AG04449 (cell line): ENCODE data around the gene SCGB1A1.
"Not testable (repeated sequence)": the region's sequence is repeated elsewhere in the genome, so short reads cannot be mapped to it uniquely, and the experiment has no call there.

Experiments
- CTCF ChIA-PET: fragments of 350-600 bp; formaldehyde crosslinking; extraction: SDS; loops from one replicate; lab custom pipeline; 2021; ENCODE audit warnings: antibody characterized with exemption; lab: Yijun Ruan, JAX
- POLR2A ChIA-PET: fragments of 400-600, 350-600 bp; formaldehyde crosslinking; extraction: SDS; loops from one replicate; lab custom pipeline; 2020; ENCODE audit warnings: antibody characterized with exemption, inconsistent platforms; lab: Yijun Ruan, JAX
- DNase-seq: peaks from one replicate; pipeline ENCODE4 v3.0.0-alpha.2; 2010; ENCODE audit warnings: low read depth, low spot score
- H3K4me3 ChIP-seq: 2 replicates; pipeline ENCODE4 v1.5.1; 2011; ENCODE audit warnings: low read depth, mild to moderate bottlenecking, control low read depth, low read length
- TF ChIP-seq, protein P1 (sequence below): IDR thresholded peaks from one replicate; pipeline ENCODE4 v1.5.1; 2011; ENCODE audit warnings: mild to moderate bottlenecking, moderate library complexity, low read length, control low read depth, inconsistent platforms; ENCODE audit not compliant: insufficient read depth; ENCODE audit errors: missing control alignments

SCGB1A1 gene, protein sequence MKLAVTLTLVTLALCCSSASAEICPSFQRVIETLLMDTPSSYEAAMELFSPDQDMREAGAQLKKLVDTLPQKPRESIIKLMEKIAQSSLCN

DNA sequence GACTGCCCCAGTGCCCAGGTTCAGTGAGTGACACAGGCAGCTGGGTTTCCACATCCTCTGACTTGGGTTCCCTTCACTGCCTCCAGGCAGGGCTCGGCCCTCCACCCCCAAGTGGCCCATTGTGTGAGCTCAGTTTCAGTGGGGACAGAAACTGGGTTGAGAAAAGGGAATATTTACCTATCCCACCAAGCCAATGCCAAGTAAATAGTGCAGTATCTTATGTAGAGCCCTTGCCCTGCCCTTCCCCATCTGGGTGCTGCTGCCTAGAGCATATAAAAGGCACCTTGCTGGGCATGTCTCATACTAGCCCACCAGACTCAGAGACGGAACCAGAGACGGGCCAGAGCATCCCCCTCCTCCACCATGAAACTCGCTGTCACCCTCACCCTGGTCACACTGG is at the start of gene SCGB1A1:
SCGB1A1 (plus strand) TSS at position 301 of the 400 bp plus-strand sequence; CDS start at position 364, 63 bp downstream.
- H3K4me3 ChIP-seq, result no peak within 1 kb of the TSS
- POLR2A ChIA-PET, result no interaction called here
- CTCF ChIA-PET, result interaction anchor here (1.2 to 16.0 kb wide), 4 partner anchors 13 to 140 kb away, joined by 4 to 337 read pairs (median 165); partner anchors contain the start of gene AHNAK
- TF ChIP-seq, protein P1, sequence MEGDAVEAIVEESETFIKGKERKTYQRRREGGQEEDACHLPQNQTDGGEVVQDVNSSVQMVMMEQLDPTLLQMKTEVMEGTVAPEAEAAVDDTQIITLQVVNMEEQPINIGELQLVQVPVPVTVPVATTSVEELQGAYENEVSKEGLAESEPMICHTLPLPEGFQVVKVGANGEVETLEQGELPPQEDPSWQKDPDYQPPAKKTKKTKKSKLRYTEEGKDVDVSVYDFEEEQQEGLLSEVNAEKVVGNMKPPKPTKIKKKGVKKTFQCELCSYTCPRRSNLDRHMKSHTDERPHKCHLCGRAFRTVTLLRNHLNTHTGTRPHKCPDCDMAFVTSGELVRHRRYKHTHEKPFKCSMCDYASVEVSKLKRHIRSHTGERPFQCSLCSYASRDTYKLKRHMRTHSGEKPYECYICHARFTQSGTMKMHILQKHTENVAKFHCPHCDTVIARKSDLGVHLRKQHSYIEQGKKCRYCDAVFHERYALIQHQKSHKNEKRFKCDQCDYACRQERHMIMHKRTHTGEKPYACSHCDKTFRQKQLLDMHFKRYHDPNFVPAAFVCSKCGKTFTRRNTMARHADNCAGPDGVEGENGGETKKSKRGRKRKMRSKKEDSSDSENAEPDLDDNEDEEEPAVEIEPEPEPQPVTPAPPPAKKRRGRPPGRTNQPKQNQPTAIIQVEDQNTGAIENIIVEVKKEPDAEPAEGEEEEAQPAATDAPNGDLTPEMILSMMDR, result no peak
- no peak for DNase-seq

DNA sequence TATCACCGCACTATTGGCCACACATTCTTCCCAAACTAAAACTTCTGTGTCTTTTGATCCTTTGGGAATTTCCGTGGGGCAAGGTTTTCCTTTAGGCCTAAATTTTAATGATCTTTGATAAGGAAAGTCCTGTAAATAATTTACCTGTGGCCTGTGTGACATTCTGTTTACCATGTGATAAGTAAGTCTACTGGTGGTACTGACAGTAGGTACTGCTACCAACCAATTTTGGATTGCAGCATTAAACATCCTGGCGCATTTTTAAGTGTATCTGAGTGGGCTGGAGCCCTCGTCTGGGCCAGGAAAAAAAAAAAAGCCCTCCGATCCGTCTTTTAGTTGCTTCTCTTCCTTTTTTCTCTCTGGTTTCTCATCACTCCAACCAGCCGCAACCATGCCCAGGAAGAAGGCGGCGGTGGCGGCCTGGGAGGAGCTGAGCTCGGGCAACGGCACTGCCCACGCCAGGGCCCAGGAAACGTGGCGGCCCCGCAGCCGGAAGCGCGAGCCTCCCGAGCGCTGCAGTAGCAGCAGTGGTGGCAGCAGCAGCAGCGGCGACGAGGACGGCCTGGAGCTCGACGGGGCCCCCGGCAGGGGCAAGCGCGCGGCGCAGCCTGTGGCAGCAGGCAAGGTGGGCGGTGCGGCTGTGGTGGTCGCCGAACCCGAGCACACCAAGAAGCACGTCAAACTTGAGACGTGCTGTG is 47.9 kb upstream of the SCGB1A1 start:
- ChIA-PET POLR2A (no interaction called here), CTCF (interaction anchor here (1.5 kb wide), 1 partner anchor 31 kb away, joined by 4 read pairs; no protein-coding TSS in a partner anchor)
- no peak for DNase-seq
- H3K4me3 ChIP-seq, result no peak overlapping the region
- TF ChIP-seq, protein P1, result no peak

DNA sequence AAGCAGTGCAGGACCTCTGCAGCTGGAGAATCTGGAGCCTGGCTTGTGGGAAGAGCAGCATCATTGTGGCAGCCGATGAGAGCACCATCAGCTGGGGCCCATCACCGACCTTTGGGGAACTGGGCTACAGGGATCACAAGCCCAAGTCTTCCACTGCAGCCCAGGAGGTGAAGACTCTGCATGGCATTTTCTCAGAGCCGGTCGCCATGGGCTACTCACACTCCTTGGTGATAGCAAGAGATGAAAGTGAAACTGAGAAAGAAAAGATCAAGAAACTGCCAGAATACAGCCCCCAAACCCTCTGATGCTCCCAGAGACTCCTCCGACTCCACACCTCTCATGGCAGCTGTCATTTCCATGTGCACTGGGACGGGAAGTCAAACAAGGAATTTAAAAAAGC is 46.0 kb upstream of the SCGB1A1 start:
- ChIA-PET POLR2A (no interaction called here), CTCF (interaction anchor here (1.0 to 5.6 kb wide), 4 partner anchors 22 to 34 kb away, joined by 3 to 58 read pairs (median 4); partner anchors contain the start of gene ASRGL1)
- no peak overlapping the region for H3K4me3 ChIP-seq
- TF ChIP-seq, protein P1, result no peak
- DNase-seq, result no peak

DNA sequence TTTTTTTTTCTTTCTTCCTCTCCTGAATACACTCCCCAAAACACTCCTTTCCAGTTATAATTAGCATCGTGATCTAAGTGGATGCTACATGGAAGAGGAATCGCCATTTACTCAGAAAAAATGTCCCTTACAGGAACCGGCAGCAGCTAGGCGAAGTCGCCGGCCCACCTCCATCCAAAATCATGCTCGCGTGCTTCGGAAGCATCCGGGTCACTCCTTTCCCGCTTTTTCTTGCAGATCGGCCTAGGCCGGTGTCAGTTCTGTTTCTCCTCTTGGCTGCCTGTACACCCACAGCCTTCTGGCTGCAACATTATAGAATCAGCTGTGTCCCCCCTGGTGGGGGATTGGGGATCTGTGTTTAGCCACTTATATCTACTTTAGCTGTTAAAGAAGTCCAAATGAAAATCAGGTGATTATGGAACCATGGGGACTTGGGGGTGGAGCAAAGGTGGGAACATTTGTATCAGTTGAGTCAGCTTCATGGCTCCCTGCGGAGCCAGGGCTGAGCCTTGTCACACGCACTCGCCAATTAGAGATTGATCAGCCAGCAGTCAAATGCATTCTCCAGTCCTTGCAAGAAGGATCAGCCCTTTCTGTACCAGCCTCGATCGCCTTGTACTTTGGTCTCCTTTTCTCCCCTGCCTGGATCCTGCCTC is 45.2 kb upstream of the SCGB1A1 start:
- ChIA-PET CTCF (interaction anchor here (0.8 to 5.6 kb wide), 5 partner anchors 21 to 576 kb away, joined by 3 to 58 read pairs (median 3); partner anchors contain the start of gene ASRGL1), POLR2A (no interaction called here)
- TF ChIP-seq, protein P1, result no peak
- H3K4me3 ChIP-seq, result no peak overlapping the region
- DNase-seq, result no peak

DNA sequence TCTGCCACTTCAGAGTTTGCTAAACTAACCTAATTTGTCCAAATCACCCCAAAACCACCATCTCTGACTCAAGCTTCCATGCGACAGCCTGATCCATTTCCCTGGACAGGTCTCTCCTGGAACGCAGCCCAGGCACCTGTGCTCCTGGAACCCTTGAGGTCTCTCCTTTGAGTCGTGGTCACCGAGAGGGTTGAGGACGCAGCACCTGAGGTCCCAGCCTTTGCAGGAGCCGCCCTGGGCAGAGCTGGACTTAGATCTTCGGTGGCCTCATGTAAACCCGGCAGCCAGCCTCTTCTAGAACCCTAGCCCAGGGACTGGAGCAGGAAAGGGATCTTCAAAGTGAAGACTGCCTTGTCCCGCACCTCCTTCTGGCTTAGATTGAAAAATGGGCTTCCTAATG is 44.0 kb upstream of the SCGB1A1 start:
- ChIA-PET CTCF (interaction anchor here (0.9 to 5.6 kb wide), 3 partner anchors 21 to 577 kb away, joined by 3 to 58 read pairs (median 6); partner anchors contain the start of gene ASRGL1), POLR2A (no interaction called here)
- no peak overlapping the region for H3K4me3 ChIP-seq

DNA sequence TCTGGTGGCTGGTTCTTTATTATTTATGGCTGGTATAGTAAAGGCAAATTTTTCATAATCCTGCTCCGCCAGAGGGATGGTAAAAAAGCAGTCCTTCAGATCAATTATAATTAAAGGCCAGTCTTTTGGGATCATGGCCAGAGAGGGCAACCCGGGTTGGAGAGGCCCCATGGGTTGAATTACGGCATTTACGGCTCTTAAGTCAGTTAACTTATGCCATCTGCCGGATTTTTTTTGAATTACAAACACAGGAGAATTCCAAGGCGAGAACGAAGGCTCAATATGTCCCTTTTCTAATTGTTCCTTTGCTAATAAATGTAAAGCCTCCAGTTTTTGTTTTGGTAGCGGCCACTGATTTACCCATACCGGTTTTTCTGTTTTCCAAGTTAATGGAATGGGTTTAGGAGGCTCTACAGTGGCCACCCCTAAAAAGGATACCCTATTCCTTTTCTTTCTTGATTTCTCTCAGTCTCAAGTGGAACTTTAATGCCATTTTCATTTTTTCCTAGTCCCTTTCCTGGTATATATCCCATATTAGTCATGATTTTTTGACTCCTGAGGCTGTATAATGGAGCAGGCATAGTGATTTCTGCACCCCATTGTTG is 40.3 kb upstream of the SCGB1A1 start:
- POLR2A ChIA-PET, DNase-seq, H3K4me3 ChIP-seq: not testable (repeated sequence)
- CTCF ChIA-PET, result interaction anchor here (0.7 to 5.6 kb wide), 17 partner anchors 11 to 628 kb away, joined by 3 to 58 read pairs (median 4); partner anchors contain the start of genes ASRGL1 and TMEM179B

More for the DNA sequence above, 44.0 kb upstream of the SCGB1A1 start:
- TF ChIP-seq, protein P1, result no peak
- DNase-seq, result no peak

DNA sequence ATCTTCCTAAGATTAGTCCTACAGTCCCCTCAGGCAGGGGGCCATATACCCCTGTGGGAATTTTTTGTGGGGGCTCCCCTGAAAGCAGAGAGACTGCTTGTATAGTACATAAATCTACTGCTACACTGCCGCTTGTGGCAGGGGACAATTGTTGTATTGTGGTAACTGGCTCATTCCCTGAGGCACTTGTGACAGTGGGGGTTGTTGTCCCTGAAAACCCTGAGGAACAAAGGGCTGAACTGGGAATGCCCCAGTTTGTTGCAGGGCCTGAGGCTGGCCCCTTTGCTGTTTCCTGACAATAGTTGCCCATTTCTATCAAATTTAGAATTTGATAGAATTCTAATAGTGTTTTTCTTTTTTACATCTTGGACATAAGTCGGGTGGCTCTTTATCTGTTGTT is 39.2 kb upstream of the SCGB1A1 start:
- DNase-seq, H3K4me3 ChIP-seq, POLR2A ChIA-PET: not testable (repeated sequence)
- CTCF ChIA-PET, result interaction anchor here (0.6 to 1.9 kb wide), 20 partner anchors 10 to 337 kb away, joined by 3 to 12 read pairs (median 4); partner anchors contain the start of genes ASRGL1, LRRN4CL and TUT1
